Activated CD4-positive, alpha-beta memory T cell treated with anti-CD3 and anti-CD28 coated beads, Interleukin-2, amount 10 ng/mL, durations not matched to agents 7 days and 5 days (primary cell): ENCODE data around the gene FRMD4B. TPM values are rescaled to one million over a fixed set of nuclear protein-coding genes. Genes with fewer than 3 reads are reported as not detected.

Source experiments
- CTCF ChIA-PET: fragments of 350-600 bp; sonication (Branson Sonifier 250); formaldehyde crosslinking; loops from one replicate; lab custom pipeline; 2021; ENCODE audit warnings: antibody characterized with exemption, inconsistent platforms; lab: Charles Lee
- POLR2A ChIA-PET: fragments of 350-600 bp; sonication (Branson Sonifier 250); formaldehyde crosslinking; loops from one replicate; lab custom pipeline; 2021; ENCODE audit warnings: antibody characterized with exemption; lab: Charles Lee
- DNase-seq: peaks from one replicate; pipeline ENCODE4 v3.0.0-alpha.2; 2020
- H3K27ac Mint-ChIP-seq: one replicate; pipeline ENCODE4 v1.8.0; 2021; ENCODE audit warnings: mild to moderate bottlenecking, mixed read lengths
- H3K27me3 Mint-ChIP-seq: one replicate; pipeline ENCODE4 v1.8.0; 2021; ENCODE audit warnings: mixed read lengths
- H3K36me3 Mint-ChIP-seq: one replicate; pipeline ENCODE4 v1.8.0; 2021; ENCODE audit warnings: low read depth, mixed read lengths
- H3K4me1 Mint-ChIP-seq: one replicate; pipeline ENCODE4 v1.8.0; 2021; ENCODE audit warnings: mixed read lengths
- H3K4me3 Mint-ChIP-seq: one replicate; pipeline ENCODE4 v1.8.0; 2021; ENCODE audit warnings: mild to moderate bottlenecking, mixed read lengths
- H3K9me3 Mint-ChIP-seq: one replicate; pipeline ENCODE4 v1.8.0; 2021; ENCODE audit warnings: mixed read lengths
- total RNA-seq, 2 experiments: library from RNA; stranded (reverse); gene quantifications; one replicate each; pipeline ENCODE4 v1.2.3, GENCODE V29; 2021

Gene FRMD4B
- total RNA-seq, 2 experiments from 2014 or later = 69.5 to 72.4 TPM

DNA sequence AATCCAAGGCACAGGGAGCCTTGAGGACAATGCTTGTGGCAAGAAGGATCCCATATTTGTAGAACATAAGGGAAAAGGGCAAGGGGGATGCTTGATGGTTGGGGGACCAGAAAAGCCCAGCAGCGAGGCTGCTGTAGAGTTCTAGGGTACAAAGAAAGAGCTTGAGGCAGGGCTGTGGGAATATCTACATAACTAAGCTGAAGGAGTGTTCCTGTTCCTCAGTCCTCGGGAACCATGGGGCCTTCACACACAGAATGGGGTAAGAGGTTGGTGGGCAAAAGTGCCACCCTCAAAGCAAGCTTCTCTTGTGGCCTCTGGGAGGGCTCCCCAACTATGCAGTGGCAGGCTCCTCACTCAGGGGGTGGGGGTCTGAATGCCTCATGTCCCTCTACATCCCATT is 6.5 kb upstream of the FRMD4B start:
- ChIA-PET POLR2A (no interaction called here), CTCF (no interaction called here)
- Mint-ChIP-seq H3K9me3 (no peaks in the 10 kb centered on the region), H3K4me1 (no peaks in the 10 kb centered on the region), H3K4me3 (no peak overlapping the region), H3K27ac (no peak overlapping the region), H3K27me3 (peaks cover 39% of the 10 kb centered on the region), H3K36me3 (no peaks in the 10 kb centered on the region)
- no peak for DNase-seq

- no peaks in the 10 kb centered on the region for H3K36me3 Mint-ChIP-seq
- H3K27me3 Mint-ChIP-seq = peaks cover 43% of the 10 kb centered on the region
- POLR2A ChIA-PET = no interaction called here
- H3K9me3 Mint-ChIP-seq = no peaks in the 10 kb centered on the region
- DNase-seq = no peak
- H3K27ac Mint-ChIP-seq = no peak overlapping the region
- no peak overlapping the region for H3K4me3 Mint-ChIP-seq
- H3K4me1 Mint-ChIP-seq = peaks cover under 1% of the 10 kb centered on the region
- CTCF ChIA-PET = no interaction called here
Observed at GRCh38 chr3:69391554-69391953, 5.7 kb upstream of the FRMD4B start.

- ChIA-PET CTCF (no interaction called here), POLR2A (no interaction called here)
Observed at GRCh38 chr3:69390771-69391170, 4.9 kb upstream of the FRMD4B start.

GRCh38 chr3:69389520-69390248 is 3.8 kb upstream of the FRMD4B start:
- Mint-ChIP-seq H3K4me3 (no peak overlapping the region), H3K36me3 (no peaks in the 10 kb centered on the region), H3K4me1 (peaks cover 9% of the 10 kb centered on the region), H3K9me3 (no peaks in the 10 kb centered on the region), H3K27ac (no peak overlapping the region), H3K27me3 (peaks cover 59% of the 10 kb centered on the region)
- DNase-seq = no peak
- CTCF ChIA-PET = interaction anchor here (1.0 kb wide), 1 partner anchor 10 kb away, joined by 3 read pairs; no protein-coding TSS in a partner anchor
- POLR2A ChIA-PET = no interaction called here

More at GRCh38 chr3:69390771-69391170, 4.9 kb upstream of the FRMD4B start:
- H3K36me3 Mint-ChIP-seq = no peaks in the 10 kb centered on the region
- DNase-seq = no peak
- no peaks in the 10 kb centered on the region for H3K9me3 Mint-ChIP-seq
- H3K4me3 Mint-ChIP-seq = no peak overlapping the region
- H3K27ac Mint-ChIP-seq = no peak overlapping the region
- peaks cover 4% of the 10 kb centered on the region for H3K4me1 Mint-ChIP-seq
- peaks cover 48% of the 10 kb centered on the region for H3K27me3 Mint-ChIP-seq

GRCh38 chr3:69388241-69388640 is 2.4 kb upstream of the FRMD4B start:
- no peaks in the 10 kb centered on the region for H3K9me3 Mint-ChIP-seq
- peaks cover 9% of the 10 kb centered on the region for H3K4me1 Mint-ChIP-seq
- CTCF ChIA-PET = interaction anchor here (0.8 to 3.6 kb wide), 2 partner anchors 10 to 22 kb away, joined by 3 to 8 read pairs; no protein-coding TSS in a partner anchor
- POLR2A ChIA-PET = interaction anchor here (1.4 kb wide), 1 partner anchor 22 kb away, joined by 3 read pairs; no protein-coding TSS in a partner anchor
- no peaks in the 10 kb centered on the region for H3K36me3 Mint-ChIP-seq
- DNase-seq = no peak
- no peak overlapping the region for H3K4me3 Mint-ChIP-seq
- H3K27ac Mint-ChIP-seq = no peak overlapping the region
- H3K27me3 Mint-ChIP-seq = peaks cover 67% of the 10 kb centered on the region

DNA sequence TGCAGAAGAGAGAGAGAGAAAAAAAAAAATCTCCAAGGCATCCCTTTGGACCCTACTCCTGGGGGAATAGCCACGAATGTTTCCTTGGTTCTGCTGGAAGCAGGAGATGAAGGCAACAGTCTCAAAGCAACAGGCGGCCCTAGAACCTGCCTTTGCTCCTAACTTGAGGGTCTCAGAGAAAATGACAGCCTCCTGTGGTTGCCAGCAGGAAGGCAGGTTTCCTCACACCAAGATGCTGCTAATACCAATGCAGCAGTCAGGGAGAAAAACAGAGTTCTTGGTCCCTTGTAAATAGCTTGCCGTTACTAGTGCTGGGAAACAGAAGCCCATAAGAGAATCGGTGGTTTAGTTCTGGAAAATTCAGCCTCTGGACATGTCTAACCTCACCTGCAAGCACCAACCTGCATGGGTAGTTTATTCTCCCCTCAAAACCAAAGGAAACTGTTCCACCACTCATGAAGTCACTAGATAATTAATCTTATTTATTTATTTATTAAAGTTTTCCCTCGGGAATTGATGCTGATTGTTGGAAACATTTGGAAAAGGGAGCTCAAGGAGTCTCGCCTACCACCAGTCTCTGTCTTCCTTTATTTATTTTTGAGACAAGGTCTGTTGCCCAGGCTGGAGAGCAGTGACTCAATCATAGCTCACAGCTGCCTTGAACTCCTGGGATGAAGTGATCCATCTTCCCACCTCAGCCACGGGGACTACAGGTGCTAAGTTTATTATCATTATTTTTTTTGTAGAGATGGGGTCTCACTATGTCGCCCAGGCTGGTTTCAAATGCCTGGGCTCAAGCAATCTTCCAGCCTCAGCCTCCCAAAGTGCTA is 883 bp upstream of the FRMD4B start:
- Mint-ChIP-seq H3K9me3 (no peaks in the 10 kb centered on the region), H3K27ac (no peak overlapping the region), H3K4me3 (no peak overlapping the region), H3K36me3 (no peaks in the 10 kb centered on the region), H3K4me1 (peaks cover 9% of the 10 kb centered on the region), H3K27me3 (peaks cover 68% of the 10 kb centered on the region)
- POLR2A ChIA-PET = interaction anchor here (1.4 kb wide), 1 partner anchor 24 kb away, joined by 3 read pairs; no protein-coding TSS in a partner anchor
- CTCF ChIA-PET = interaction anchor here (1.5 to 3.6 kb wide), 3 partner anchors 12 to 267 kb away, joined by 3 to 8 read pairs (median 4); no protein-coding TSS in a partner anchor
- DNase-seq = no peak

- no peak for DNase-seq
- Mint-ChIP-seq H3K4me1 (peaks cover 9% of the 10 kb centered on the region), H3K9me3 (no peaks in the 10 kb centered on the region), H3K27me3 (peaks cover 73% of the 10 kb centered on the region), H3K27ac (no peak overlapping the region), H3K4me3 (no peak overlapping the region), H3K36me3 (no peaks in the 10 kb centered on the region)
- POLR2A ChIA-PET = no interaction called here
- CTCF ChIA-PET = interaction anchor here (0.6 to 3.6 kb wide), 3 partner anchors 25 to 265 kb away, joined by 3 to 8 read pairs (median 3); no protein-coding TSS in a partner anchor
Observed at GRCh38 chr3:69385123-69385722, 665 bp downstream of the FRMD4B start.

DNA sequence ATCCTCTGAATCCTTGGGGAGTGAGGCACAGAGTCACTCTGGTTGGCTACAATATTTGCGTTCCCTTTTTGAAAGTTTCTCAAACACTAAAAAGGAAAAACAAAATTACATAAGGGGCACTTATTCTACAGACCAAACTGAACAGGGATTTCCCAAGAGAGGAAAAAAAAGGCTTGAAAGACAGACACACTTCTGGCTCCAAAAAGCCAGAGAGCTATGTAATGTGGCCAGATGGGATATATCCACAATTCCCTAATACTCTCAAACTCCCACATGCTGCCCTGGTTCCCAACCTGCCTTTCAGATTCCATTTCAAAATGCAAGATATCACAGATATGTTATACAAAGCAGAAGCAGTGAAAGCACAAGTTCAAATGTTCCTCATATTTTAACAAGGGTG is 1.6 kb downstream of the FRMD4B start:
- peaks cover 71% of the 10 kb centered on the region for H3K27me3 Mint-ChIP-seq
- CTCF ChIA-PET = interaction anchor here (1.0 kb wide), 1 partner anchor 78 kb away, joined by 3 read pairs; no protein-coding TSS in a partner anchor

DNA sequence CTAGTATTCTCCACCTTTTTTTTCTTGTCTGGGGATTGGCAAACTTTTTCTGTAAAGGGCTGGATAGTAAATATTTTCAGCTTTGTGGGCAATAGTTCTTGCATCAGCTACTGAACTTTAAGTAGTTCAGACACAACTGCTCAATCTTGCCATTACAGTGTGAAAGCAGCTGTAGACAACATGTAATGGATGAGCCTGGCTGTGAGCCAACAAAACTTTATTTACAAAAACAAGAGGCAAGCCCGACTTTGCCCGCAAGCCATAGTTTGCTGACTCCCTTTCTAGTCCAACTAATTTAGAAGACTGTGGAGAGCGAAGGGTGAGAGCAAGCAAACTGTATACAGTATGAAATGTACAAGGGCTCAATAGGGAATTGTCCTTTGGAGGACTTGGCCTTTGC is 6.2 kb downstream of the FRMD4B start:
- Mint-ChIP-seq H3K4me1 (no peaks in the 10 kb centered on the region), H3K27ac (no peak overlapping the region), H3K36me3 (no peaks in the 10 kb centered on the region), H3K27me3 (peaks cover 36% of the 10 kb centered on the region), H3K4me3 (no peak overlapping the region), H3K9me3 (no peaks in the 10 kb centered on the region)
- CTCF ChIA-PET = interaction anchor here (1.0 kb wide), 1 partner anchor 10 kb away, joined by 3 read pairs; no protein-coding TSS in a partner anchor
- POLR2A ChIA-PET = no interaction called here
- DNase-seq = no peak

More for the DNA sequence above, 1.6 kb downstream of the FRMD4B start:
- no peak overlapping the region for H3K4me3 Mint-ChIP-seq
- H3K9me3 Mint-ChIP-seq = no peaks in the 10 kb centered on the region
- POLR2A ChIA-PET = no interaction called here
- no peaks in the 10 kb centered on the region for H3K36me3 Mint-ChIP-seq
- H3K4me1 Mint-ChIP-seq = peaks cover 9% of the 10 kb centered on the region
- DNase-seq = no peak
- no peak overlapping the region for H3K27ac Mint-ChIP-seq

- CTCF ChIA-PET = interaction anchor here (1.1 kb wide), 1 partner anchor 32 kb away, joined by 3 read pairs; no protein-coding TSS in a partner anchor
- DNase-seq = no peak
- Mint-ChIP-seq H3K9me3 (no peaks in the 10 kb centered on the region), H3K36me3 (no peaks in the 10 kb centered on the region), H3K27ac (no peak overlapping the region), H3K4me3 (no peak overlapping the region), H3K4me1 (no peaks in the 10 kb centered on the region), H3K27me3 (peaks cover 25% of the 10 kb centered on the region)
- POLR2A ChIA-PET = no interaction called here
Observed at GRCh38 chr3:69378112-69378802, 7.6 kb downstream of the FRMD4B start.

DNA sequence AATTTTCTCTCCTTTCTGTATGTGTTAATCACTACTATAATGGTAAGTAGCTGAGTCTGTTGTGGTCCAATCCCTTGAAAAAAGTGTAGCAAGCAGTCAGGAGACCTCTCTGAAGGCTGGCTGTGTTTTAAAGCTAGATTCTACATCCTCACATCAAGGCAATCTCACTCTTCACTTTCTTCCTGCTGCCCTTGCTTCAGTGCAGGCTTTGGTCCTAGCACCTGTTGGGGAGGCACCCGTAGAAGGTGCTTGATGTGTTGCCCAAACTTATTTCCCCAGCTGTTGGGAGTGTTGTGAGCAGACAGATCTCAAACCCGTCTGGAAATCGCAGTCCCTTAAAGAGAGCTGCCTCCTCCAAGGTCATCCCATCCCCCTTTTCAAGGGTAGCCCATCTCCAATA is 8.6 kb downstream of the FRMD4B start:
- POLR2A ChIA-PET = no interaction called here
- no peak for DNase-seq
- Mint-ChIP-seq H3K27me3 (peaks cover 23% of the 10 kb centered on the region), H3K4me3 (no peak overlapping the region), H3K9me3 (no peaks in the 10 kb centered on the region), H3K27ac (no peak overlapping the region), H3K36me3 (no peaks in the 10 kb centered on the region), H3K4me1 (no peaks in the 10 kb centered on the region)
- CTCF ChIA-PET = interaction anchor here (1.1 kb wide), 1 partner anchor 33 kb away, joined by 3 read pairs; no protein-coding TSS in a partner anchor

DNA sequence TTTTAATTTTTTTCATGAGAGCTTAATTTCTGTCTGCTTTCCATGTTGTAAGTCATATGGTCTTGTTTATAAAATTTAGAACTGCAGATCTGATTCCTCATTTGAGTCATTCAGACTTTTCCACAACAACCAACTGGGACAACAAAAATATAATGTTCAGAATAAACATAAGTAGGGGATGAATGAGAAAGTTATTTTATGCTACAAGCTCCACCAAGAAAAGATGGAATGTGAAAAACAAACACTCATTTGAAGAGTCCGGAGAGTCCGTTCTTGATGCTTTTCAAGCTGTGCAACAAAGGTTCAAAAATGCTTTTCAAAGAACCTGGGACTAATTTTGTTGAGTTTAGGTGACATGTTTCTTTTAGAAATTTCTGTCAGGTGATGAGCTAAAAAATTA is 9.2 kb downstream of the FRMD4B start:
- Mint-ChIP-seq H3K4me1 (no peaks in the 10 kb centered on the region), H3K9me3 (no peaks in the 10 kb centered on the region), H3K27me3 (peaks cover 20% of the 10 kb centered on the region), H3K27ac (no peak overlapping the region), H3K36me3 (no peaks in the 10 kb centered on the region), H3K4me3 (no peak overlapping the region)
- CTCF ChIA-PET = no interaction called here
- no peak for DNase-seq
- POLR2A ChIA-PET = no interaction called here
